ENCODE measurements around the gene RBM19.
A peak's percentile ranks its signal among the peaks of the same experiment; 100 is the strongest.

RBM19 gene

GRCh38 chr12:113796852-113797534 lies 169.1 kb downstream of the RBM19 start:
- DNase-seq, result no peak

DNA sequence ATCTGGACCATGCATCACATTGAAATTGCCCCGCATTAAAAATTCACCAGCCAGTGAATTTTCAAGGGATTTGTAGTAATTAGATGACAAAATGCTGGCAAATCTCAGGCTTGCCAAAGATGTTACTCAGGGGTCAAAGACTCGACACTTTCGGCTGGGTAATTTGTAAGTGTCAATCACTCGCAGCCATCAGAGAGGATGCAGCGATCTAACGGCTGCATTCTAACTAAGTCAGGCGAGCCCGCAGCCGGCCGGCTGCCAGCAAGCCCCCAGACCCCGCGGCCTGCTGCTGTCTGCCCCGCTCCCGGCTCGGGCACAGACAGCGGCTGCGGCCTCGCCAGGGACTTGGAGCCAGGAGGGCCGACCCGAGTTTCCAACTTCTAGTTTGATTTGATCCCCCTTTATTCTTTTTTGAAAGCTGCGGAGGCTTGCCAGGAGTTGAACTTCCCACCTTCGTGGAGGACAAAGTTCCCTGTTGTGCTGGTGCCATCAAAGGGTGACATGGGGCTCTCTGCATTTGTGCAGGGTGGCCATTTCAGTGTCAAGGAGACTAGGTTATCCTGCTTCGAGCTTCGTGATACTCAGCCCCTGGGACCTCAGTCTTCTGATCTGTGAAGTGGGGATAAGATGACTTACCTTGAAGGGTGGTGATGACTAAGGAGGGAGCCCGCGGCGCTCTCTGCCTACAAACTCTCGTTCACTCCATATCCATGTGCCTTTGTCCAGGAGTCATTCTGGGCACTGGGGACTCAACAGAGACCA lies 169.9 kb downstream of the RBM19 start:
- no peak for DNase-seq

DNA sequence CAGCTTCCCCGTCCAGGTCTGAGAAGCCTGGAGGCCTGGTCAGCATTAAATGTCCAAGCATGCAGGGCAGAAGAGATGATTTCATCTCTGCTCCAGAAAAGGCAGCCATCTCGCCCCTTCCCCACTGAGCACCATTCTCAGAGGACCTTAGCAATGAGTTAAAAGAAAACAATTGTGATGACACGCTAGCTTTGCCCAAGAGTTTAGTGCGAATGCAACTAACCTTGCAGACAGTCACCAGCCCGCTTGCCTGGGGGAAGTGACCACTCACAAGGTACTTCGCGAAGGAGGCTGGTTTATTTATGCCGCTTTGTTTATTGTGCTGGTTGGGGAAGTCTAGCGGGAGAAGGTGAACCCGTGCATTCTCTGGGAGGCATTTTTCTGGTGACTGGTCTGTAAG lies 170.7 kb downstream of the RBM19 start:
- no peak for DNase-seq

DNA sequence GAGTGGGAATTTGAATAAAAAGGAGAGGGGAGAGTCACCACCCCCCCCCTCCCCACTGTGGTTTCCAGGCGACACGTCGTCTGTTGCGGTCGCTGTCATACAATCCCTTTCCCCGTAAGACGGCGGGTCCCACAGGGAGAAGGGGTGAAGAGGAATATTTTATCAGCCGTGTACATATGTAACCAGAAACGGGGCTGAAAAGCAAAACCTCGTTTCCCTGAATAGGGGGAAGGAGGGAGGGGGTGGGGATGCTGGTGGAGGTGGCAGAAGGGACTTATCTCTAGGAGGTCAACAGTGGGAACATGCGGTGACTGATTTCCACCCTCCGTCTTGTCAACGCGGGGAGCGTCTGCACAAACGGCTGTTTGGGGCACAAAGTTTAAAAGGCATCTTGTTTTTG lies 171.4 kb downstream of the RBM19 start:
- DNase-seq, result peak; percentile 6

- DNase-seq, result no peak
Observed at GRCh38 chr12:113793250-113793649, 172.9 kb downstream of the RBM19 start.

GRCh38 chr12:113792450-113792849 lies 173.7 kb downstream of the RBM19 start:
- no peak for DNase-seq

DNA sequence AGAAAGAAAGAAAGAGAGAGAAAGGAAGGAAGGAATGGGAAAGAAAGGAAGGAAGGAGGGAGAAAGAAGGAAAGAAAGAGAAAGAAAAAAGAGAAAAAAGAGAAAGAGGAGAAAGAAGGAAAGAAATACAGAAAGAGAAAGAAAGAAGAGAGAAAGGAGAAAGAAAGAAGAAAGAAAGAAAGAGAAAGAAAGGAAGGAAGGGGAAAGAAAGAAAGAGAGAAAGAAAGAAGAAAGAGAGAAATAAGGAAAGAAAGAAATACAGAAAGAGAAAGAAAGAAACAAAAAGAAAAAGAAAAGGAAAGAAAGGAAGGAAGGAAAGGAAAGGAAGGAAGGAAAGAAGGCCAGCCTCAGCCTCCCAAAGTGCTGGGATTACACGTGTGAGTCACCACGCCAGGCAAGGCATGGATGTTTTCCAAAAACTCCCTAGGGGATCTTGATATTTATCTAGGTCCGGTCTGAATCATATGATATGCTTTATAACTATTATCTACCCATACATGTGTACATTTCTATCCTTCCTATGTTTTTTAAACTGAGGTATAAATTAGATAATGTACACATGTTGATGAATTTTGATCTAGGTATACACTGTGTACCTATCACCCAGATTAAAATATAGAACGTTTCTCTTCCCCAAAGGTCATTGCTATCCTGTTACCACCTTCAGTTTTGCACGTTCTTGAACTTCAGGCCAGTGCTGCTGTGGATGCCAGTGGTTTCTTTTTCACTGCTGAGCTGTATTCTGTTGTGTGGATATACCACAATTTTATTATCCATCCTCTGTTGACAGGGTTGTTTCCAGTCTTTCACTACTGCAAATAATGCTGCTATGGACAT lies 177.9 kb downstream of the RBM19 start:
- DNase-seq, result no peak

DNA sequence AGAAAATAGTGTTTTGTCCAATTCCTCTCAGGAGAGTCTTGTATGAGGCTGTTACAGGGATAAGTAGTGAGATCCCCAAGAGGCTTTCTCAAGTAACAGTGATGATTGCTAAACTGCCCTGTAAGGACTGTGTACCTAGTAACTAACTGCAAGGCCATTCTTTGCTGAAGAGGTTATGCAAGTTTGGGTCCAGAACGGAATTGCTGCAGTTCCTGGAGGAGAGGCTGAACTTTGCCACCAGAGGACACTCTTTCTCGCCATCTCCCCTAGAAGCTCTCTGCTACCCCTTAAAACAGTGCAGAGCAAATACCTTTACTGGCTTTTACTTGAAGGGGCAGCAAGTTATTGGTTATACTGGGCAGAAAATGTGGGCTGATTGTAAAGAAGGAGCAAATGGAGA lies 180.0 kb downstream of the RBM19 start:
- no peak for DNase-seq

- DNase-seq, result no peak
Observed at GRCh38 chr12:113783811-113784210, 182.3 kb downstream of the RBM19 start.

DNA sequence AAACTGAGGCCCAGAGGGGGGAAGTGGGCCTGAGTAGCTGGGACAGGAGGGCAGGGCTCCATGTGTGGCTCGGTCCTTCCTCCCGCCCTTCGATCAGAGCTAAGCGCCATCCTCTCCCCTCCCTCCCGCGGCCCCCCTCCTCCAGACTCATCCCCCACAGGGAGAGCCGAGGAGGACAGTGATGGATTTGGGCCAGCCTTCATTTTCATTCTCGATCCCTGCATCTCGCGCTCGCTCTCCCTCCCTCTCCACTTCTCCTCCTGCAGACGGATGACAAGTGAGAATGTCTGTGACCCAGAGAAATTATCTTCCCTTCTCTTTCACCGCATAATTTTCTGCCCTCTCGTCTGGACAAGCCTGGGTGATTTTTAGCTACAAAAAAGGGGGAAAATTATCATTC lies 183.3 kb downstream of the RBM19 start:
- DNase-seq, result no peak

DNA sequence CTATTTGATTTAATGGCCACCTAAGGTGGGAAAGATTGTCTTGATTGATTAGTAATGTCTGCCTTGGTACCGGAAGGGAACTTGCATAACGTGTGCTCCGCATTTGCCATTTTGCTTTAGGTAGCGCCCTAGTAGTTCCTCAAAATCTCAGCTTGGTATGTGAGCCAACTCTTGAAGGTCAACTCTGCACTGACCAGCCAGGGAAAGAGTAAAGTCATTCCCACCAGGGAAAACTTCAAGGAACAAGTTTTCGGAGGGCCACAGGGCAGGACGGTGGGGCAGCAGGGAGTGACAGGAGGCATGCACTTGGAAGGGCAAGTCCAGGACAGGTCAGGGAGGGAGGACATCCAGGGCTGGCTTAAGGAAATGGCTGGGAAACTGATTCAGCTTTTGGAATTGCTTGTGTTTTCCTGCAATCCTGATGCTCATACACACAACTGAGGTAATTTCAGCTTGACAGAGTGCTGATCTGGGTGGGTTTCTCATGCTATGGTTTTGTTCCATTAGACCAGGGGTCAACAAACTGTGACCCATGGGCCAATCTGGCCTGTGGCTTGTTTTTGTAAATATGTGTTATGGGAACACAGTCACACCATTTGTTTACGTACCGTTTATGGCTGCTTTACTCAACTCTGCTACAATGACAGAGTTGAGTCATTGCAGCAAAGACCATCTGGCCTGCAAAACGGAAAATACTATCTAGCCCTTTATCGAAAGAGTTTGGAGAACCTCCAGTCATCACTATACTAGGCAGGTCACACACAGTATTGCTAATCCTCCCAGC lies 184.5 kb downstream of the RBM19 start:
- no peak for DNase-seq

- no peak for DNase-seq
Observed at GRCh38 chr12:113779774-113780173, 186.4 kb downstream of the RBM19 start.

DNA sequence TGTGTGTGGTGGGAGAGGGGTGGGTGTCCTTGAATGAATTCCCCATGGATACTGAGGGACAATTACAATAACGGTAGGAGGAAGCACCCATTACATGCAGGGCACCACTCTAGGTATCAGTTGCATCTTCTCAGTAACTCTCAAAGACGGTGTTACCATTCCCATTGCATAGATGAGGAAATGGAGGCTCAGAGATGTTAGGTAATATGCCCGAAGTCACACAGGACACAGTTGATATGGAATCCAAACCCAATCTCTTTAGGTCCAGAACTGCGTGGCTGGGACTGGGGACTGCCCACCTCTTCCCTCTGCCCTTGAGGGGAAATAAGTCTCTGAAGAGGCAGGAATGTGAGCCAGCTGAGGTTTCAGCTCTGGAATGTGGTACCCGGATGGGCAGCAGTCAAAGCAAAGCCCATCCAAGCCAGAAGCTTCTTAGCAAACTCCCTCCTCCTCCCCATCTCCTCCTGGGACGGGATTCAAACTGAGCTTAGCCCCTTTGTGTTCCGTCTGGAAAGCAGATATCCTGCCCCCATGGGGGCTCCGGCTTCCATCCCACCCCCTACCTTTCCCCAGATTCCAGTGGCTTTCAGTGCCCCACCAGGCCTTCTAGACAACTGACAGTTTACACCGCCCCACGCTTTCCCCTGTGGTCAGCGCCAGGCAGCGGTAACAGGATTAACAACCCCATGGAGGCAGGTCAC lies 187.5 kb downstream of the RBM19 start:
- DNase-seq, result no peak

DNA sequence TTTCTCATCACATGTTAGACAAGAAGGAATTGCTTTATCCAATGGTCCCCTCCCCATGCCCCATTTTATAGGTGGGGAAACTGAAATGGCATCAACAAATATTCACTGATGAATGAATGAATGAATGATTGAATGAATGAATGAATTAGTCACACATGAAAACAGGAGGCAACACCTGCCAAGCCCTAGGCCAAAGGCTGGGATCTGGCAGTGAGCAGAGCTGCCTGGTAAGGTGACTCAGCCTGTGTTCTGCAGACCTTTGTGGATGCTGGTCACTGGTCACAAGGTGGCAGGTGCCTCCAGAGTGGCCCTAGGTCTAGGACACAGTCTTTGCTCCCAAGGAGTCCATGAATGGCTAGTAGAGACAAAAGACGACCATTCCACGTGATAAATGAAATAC lies 188.4 kb downstream of the RBM19 start:
- no peak for DNase-seq

DNA sequence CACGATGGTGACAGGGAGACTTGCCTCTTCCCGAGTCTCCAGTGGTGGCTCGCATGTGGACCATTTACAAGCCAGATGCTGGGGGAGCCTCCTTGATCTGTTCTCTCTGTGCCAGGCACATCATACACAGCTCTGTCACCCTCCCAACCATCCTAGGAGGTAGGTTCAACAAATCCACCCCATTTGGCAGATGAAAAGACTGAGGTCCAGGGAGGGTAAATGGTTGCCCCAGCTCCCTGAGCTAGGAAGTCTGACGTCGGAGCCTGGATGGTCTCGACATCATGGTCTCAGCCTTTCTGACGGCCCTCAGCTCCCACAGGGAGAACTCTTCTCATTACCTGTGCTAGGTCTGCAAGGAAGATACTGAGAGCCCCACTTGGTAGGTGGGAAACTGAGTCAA lies 189.6 kb downstream of the RBM19 start:
- DNase-seq, result no peak

- no peak for DNase-seq
Observed at GRCh38 chr12:113774526-113774925, 191.6 kb downstream of the RBM19 start.

GRCh38 chr12:113772505-113773030 lies 193.6 kb downstream of the RBM19 start:
- no peak for DNase-seq

DNA sequence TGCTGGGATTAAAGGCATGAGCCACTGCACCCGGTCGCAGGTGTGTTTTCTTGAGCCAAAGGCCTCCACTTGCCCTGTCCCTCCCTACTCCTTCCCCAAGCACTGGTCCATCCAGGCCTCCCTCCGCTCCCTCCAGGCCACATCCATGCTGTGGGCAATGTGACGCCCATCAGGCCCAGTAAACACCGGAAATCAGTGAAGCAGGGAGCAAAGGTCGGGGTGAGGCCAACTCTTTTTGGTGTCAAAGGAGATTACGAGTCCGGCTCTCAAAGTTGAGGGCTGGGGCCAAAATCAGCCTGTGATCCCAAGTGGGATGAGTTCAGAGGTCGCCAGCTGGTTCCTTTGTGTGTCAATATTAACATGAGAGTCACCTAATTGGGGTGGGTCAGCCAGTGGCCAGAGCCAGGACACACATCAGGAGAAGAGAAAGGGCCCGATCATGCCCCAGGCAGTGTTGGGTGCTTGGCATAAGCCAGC lies 195.7 kb downstream of the RBM19 start:
- DNase-seq, result no peak

DNA sequence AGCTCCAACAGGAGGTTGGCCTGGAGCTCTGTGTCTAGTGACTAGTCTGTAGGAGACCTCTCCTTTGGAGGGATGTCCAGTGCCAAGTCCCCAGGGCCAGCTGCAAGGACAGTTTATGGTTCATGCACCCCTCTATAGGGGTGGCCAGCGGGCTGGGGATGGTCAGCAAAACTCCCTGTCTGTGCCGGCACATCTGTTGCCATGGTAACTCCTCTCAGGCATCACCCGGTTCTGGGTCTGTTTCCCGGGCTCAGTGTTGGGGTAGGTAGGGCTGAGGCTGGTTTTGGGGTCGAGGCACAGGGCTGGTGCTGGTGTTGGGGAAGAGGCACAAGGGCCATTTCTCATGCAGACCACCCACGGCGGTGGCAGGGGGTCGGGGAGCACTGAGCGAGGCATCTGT lies 196.8 kb downstream of the RBM19 start:
- DNase-seq, result no peak

- DNase-seq, result no peak
Observed at GRCh38 chr12:113768850-113769249, 197.3 kb downstream of the RBM19 start.
